ENCODE results near the gene JSRP1. TPM values are rescaled to one million over a fixed set of nuclear protein-coding genes. Genes with fewer than 3 reads are reported as not detected.

Gene JSRP1
- total and polyA plus RNA-seq, 2 experiments from 2014 or later, result 2.4 to 3.1 TPM

DNA sequence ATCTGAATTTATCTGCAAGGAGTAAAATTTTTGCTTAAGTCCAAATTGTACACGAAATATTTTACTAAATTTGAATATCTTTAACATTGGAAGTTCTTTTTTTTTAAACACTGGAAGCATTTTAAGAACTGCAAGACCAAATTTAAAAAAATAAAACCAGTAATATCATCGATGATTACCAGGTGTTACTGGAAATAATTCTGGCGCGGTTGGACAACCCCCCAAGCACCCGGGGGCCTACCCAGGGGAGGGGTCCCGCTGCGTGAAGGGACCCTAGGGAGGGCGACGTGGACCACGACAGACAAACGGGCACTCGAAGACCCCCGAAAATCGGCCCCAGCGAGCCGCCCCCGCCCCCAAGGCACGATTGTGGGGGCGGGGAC, 12.6 kb upstream of the JSRP1 start (continued):
- TF ChIP-seq, protein P1, sequence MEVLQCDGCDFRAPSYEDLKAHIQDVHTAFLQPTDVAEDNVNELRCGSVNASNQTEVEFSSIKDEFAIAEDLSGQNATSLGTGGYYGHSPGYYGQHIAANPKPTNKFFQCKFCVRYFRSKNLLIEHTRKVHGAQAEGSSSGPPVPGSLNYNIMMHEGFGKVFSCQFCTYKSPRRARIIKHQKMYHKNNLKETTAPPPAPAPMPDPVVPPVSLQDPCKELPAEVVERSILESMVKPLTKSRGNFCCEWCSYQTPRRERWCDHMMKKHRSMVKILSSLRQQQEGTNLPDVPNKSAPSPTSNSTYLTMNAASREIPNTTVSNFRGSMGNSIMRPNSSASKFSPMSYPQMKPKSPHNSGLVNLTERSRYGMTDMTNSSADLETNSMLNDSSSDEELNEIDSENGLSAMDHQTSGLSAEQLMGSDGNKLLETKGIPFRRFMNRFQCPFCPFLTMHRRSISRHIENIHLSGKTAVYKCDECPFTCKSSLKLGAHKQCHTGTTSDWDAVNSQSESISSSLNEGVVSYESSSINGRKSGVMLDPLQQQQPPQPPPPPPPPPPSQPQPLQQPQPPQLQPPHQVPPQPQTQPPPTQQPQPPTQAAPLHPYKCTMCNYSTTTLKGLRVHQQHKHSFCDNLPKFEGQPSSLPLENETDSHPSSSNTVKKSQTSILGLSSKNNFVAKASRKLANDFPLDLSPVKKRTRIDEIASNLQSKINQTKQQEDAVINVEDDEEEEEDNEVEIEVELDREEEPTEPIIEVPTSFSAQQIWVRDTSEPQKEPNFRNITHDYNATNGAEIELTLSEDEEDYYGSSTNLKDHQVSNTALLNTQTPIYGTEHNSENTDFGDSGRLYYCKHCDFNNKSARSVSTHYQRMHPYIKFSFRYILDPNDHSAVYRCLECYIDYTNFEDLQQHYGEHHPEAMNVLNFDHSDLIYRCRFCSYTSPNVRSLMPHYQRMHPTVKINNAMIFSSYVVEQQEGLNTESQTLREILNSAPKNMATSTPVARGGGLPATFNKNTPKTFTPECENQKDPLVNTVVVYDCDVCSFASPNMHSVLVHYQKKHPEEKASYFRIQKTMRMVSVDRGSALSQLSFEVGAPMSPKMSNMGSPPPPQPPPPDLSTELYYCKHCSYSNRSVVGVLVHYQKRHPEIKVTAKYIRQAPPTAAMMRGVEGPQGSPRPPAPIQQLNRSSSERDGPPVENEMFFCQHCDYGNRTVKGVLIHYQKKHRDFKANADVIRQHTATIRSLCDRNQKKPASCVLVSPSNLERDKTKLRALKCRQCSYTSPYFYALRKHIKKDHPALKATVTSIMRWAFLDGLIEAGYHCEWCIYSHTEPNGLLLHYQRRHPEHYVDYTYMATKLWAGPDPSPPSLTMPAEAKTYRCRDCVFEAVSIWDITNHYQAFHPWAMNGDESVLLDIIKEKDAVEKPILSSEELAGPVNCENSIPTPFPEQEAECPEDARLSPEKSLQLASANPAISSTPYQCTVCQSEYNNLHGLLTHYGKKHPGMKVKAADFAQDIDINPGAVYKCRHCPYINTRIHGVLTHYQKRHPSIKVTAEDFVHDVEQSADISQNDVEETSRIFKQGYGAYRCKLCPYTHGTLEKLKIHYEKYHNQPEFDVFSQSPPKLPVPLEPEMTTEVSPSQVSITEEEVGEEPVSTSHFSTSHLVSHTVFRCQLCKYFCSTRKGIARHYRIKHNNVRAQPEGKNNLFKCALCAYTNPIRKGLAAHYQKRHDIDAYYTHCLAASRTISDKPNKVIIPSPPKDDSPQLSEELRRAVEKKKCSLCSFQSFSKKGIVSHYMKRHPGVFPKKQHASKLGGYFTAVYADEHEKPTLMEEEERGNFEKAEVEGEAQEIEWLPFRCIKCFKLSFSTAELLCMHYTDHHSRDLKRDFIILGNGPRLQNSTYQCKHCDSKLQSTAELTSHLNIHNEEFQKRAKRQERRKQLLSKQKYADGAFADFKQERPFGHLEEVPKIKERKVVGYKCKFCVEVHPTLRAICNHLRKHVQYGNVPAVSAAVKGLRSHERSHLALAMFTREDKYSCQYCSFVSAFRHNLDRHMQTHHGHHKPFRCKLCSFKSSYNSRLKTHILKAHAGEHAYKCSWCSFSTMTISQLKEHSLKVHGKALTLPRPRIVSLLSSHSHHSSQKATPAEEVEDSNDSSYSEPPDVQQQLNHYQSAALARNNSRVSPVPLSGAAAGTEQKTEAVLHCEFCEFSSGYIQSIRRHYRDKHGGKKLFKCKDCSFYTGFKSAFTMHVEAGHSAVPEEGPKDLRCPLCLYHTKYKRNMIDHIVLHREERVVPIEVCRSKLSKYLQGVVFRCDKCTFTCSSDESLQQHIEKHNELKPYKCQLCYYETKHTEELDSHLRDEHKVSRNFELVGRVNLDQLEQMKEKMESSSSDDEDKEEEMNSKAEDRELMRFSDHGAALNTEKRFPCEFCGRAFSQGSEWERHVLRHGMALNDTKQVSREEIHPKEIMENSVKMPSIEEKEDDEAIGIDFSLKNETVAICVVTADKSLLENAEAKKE (CRISPR knock-in tag; IDR thresholded peaks at IDR 0.05), result no peak

- Mint-ChIP-seq H3K27ac (no peak overlapping the region), H3K4me1 (peaks cover 16% of the 10 kb centered on the region), H3K9me3 (no peaks in the 10 kb centered on the region), H3K27me3 (ENCODE audit: insufficient read depth, low read depth, poor library complexity) (peaks cover 20% of the 10 kb centered on the region), H3K36me3 (ENCODE audit: low read depth) (peaks cover 23% of the 10 kb centered on the region), H3K4me3 (peak overlapping the region; percentile 93)
- Histone ChIP-seq H3K79me2 (replicated peaks; ENCODE audit: insufficient read depth) (peaks cover 38% of the 10 kb centered on the region), H4K20me1 (replicated peaks; ENCODE audit: insufficient read depth) (peaks cover 19% of the 10 kb centered on the region), H3K9me2 (ENCODE audit: insufficient read depth) (no peaks in the 10 kb centered on the region), H3K4me1 (ENCODE audit: insufficient read depth) (peaks cover 18% of the 10 kb centered on the region), H3K4me3 (peak overlapping the region; percentile 98), H3K27me3 (ENCODE audit: insufficient read depth) (no peaks in the 10 kb centered on the region), H3K36me3 (ENCODE audit: insufficient read depth) (peaks cover 4% of the 10 kb centered on the region; the same call in 1 of the 2 replicates), H3F3A (replicated peaks; ENCODE audit: low read depth) (peaks cover 27% of the 10 kb centered on the region), H3K27ac (ENCODE audit: low read depth) (no peak overlapping the region), H2AFZ (no peak overlapping the region), H3K4me2 (peak overlapping the region; percentile 88)
- ATAC-seq, result no peak
- DNase-seq (ENCODE audit: low spot score), result no peak
- TF ChIP-seq, protein P2, sequence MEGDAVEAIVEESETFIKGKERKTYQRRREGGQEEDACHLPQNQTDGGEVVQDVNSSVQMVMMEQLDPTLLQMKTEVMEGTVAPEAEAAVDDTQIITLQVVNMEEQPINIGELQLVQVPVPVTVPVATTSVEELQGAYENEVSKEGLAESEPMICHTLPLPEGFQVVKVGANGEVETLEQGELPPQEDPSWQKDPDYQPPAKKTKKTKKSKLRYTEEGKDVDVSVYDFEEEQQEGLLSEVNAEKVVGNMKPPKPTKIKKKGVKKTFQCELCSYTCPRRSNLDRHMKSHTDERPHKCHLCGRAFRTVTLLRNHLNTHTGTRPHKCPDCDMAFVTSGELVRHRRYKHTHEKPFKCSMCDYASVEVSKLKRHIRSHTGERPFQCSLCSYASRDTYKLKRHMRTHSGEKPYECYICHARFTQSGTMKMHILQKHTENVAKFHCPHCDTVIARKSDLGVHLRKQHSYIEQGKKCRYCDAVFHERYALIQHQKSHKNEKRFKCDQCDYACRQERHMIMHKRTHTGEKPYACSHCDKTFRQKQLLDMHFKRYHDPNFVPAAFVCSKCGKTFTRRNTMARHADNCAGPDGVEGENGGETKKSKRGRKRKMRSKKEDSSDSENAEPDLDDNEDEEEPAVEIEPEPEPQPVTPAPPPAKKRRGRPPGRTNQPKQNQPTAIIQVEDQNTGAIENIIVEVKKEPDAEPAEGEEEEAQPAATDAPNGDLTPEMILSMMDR (conservative IDR thresholded peaks at IDR 0.05; ENCODE audit: low read depth in 2 of 2), result no peak
- TF ChIP-seq POLR2AphosphoS5 (IDR thresholded peaks at IDR 0.05; ENCODE audit: low read depth), result no peak
- no peak for TF ChIP-seq CREB1 (CRISPR knock-in tag; IDR thresholded peaks at IDR 0.05; ENCODE audit: low read depth)
- TF ChIP-seq, protein P1 (CRISPR knock-in tag; IDR thresholded peaks at IDR 0.05), result no peak
- TF ChIP-seq EZH2 (IDR thresholded peaks at IDR 0.05; ENCODE audit: low read depth, unreplicated experiment), result no peak
- TF ChIP-seq STAT1 (IDR thresholded peaks at IDR 0.05; ENCODE audit: unreplicated experiment), result no peak
- no peak for TF ChIP-seq ETS1 (IDR thresholded peaks at IDR 0.05)
Observed at GRCh38 chr19:2268480-2268830, 12.2 kb upstream of the JSRP1 start.

All from GM23338 (cell line).